Upper lobe of right lung (tissue), 1 donor: ENCODE results near the gene SYNGR3. TPM values are rescaled to one million over a fixed set of nuclear protein-coding genes. Genes with fewer than 3 reads are reported as not detected.
"Not testable (repeated sequence)": the region's sequence is repeated elsewhere in the genome, so short reads cannot be mapped to it uniquely, and the experiment has no call there.

Experiments used
- ATAC-seq: fragments of 200-7000 bp; cut with Tn5 transposase; one replicate; pipeline ENCODE4 v1.9.1; 2020; ENCODE audit warnings: mild to moderate bottlenecking, moderate library complexity
- DNase-seq: peaks from one replicate; pipeline ENCODE4 v3.0.0-alpha.2; 2020
- H3K27ac ChIP-seq: fragments of 200-600 bp; one replicate; pipeline ENCODE4 v1.8.0; 2022
- H3K27me3 ChIP-seq: fragments of 200-600 bp; one replicate; pipeline ENCODE4 v1.8.0; 2022; ENCODE audit warnings: mild to moderate bottlenecking
- H3K36me3 ChIP-seq: fragments of 200-600 bp; one replicate; pipeline ENCODE4 v1.8.0; 2022
- H3K4me1 ChIP-seq: fragments of 200-600 bp; one replicate; pipeline ENCODE4 v1.8.0; 2022
- H3K4me3 ChIP-seq: fragments of 200-600 bp; one replicate; pipeline ENCODE4 v1.8.0; 2022; ENCODE audit warnings: mild to moderate bottlenecking
- H3K9me3 ChIP-seq: fragments of 200-600 bp; one replicate; pipeline ENCODE4 v1.8.0; 2022
- CTCF ChIP-seq: fragments of 200-600 bp; IDR thresholded peaks from one replicate; pipeline ENCODE4 v1.8.0; 2022; ENCODE audit warnings: antibody characterized with exemption
- intact Hi-C: fragments of 100-400 bp; cut with DNase I; formaldehyde crosslinking; loops from one replicate; pipeline ENCODE4 v1.11.0; 2022
- total RNA-seq: library from RNA; stranded (reverse); fragmentation: NEBNext Ultra II Directional; extraction: Animal tissue kit (Norgen Biotek cat#: 25700); gene quantifications from one replicate; pipeline ENCODE4 v1.2.1, GENCODE V29; 2021
- donor health status: DM: no; HTN: yes; CAD: no; lungs with severe emphysema.

SYNGR3 gene
- total RNA-seq, 1 donor from 2014 or later = 0.61 TPM

GRCh38 chr16:1958715-1959268 is 31.0 kb upstream of the SYNGR3 start:
- Histone ChIP-seq H3K4me1 (peaks cover 19% of the 10 kb centered on the region), H3K36me3 (peaks cover 27% of the 10 kb centered on the region), H3K27me3 (no peaks in the 10 kb centered on the region), H3K9me3 (no peaks in the 10 kb centered on the region), H3K4me3 (peak overlapping the region; percentile 93), H3K27ac (peak overlapping the region; percentile 91)
- ATAC-seq (peak; percentile 1), DNase-seq (peak; percentile 69)
- intact Hi-C loops = no loop called here
- no peak for TF ChIP-seq CTCF

GRCh38 chr16:1959269-1960039 is 30.3 kb upstream of the SYNGR3 start, which contains the start of gene NDUFB10:
Gene NDUFB10, plus strand, starts transcription at chr16:1959538. Its CDS starts 87 bp downstream, at chr16:1959625.
- DNase-seq = peak; percentile 97
- H3K27me3 ChIP-seq = no peaks in the 10 kb centered on the region
- intact Hi-C loops = no loop called here
- peak; percentile 97 for ATAC-seq
- H3K36me3 ChIP-seq = peaks cover 27% of the 10 kb centered on the region
- no peaks in the 10 kb centered on the region for H3K9me3 ChIP-seq
- peak within 1 kb of the TSS; percentile 91 for H3K27ac ChIP-seq
- H3K4me1 ChIP-seq = peaks cover 19% of the 10 kb centered on the region
- TF ChIP-seq CTCF = peak; percentile 76
- peak within 1 kb of the TSS; percentile 93 for H3K4me3 ChIP-seq

GRCh38 chr16:1960665-1961630 is 28.8 kb upstream of the SYNGR3 start:
- intact Hi-C loops = no loop called here
- peak overlapping the region; percentile 91 for H3K27ac ChIP-seq
- peaks cover 26% of the 10 kb centered on the region for H3K4me1 ChIP-seq
- peak overlapping the region; percentile 93 for H3K4me3 ChIP-seq
- H3K36me3 ChIP-seq = peaks cover 27% of the 10 kb centered on the region
- ATAC-seq (no peak), DNase-seq (no peak)
- TF ChIP-seq CTCF = no peak
- H3K27me3 ChIP-seq = no peaks in the 10 kb centered on the region
- no peaks in the 10 kb centered on the region for H3K9me3 ChIP-seq

GRCh38 chr16:1961651-1962067 is 28.1 kb upstream of the SYNGR3 start:
- intact Hi-C loops = no loop called here
- ATAC-seq (no peak), DNase-seq (no peak)
- H3K4me1 ChIP-seq = peaks cover 28% of the 10 kb centered on the region
- no peaks in the 10 kb centered on the region for H3K27me3 ChIP-seq
- no peak overlapping the region for H3K27ac ChIP-seq
- no peak overlapping the region for H3K4me3 ChIP-seq
- H3K36me3 ChIP-seq = peaks cover 27% of the 10 kb centered on the region
- no peaks in the 10 kb centered on the region for H3K9me3 ChIP-seq
- TF ChIP-seq CTCF = no peak

- H3K4me3 ChIP-seq, H3K9me3 ChIP-seq, H3K27me3 ChIP-seq, intact Hi-C loops, H3K27ac ChIP-seq, ATAC-seq: not testable (repeated sequence)
- Histone ChIP-seq H3K4me1 (peaks cover 28% of the 10 kb centered on the region), H3K36me3 (peaks cover 27% of the 10 kb centered on the region)
- peak; percentile 66 for DNase-seq
Measured at GRCh38 chr16:1962161-1963153, 27.3 kb upstream of the SYNGR3 start.
